ENCODE measurements around the gene DNAJC3.

GRCh38 chr13:95698047-95698749 is 21.3 kb downstream of the DNAJC3 start:
- peak; percentile 47 for TF ChIP-seq CTCF (conservative IDR thresholded peaks at IDR 0.05)
- TF ChIP-seq ZFX (IDR thresholded peaks at IDR 0.05): no peak

Data from C4-2B (cell line).